Neural cell (in vitro differentiated cells): Measurements from ENCODE around the gene KIR2DL3.

ENCODE experiments used
- EZH2 ChIP-seq: fragments of 200-600, 300-800 bp; shearing (Covaris generic), sonication (generic); IDR thresholded peaks from 2 replicates; pipeline ENCODE4 v1.6.1; 2014; ENCODE audit warnings: antibody characterized with exemption, low read length, borderline replicate concordance, mild to moderate bottlenecking; ENCODE audit not compliant: insufficient read depth, poor library complexity, severe bottlenecking
- POLR2AphosphoS5 ChIP-seq: IDR thresholded peaks from 2 replicates; pipeline ENCODE4 v1.6.1; 2012
- REST ChIP-seq: IDR thresholded peaks from 2 replicates; pipeline ENCODE4 v1.6.1; 2012; ENCODE audit warnings: borderline replicate concordance
- TAF1 ChIP-seq: IDR thresholded peaks from 2 replicates; pipeline ENCODE4 v1.6.1; 2012; ENCODE audit warnings: low read depth
- TF ChIP-seq, protein P1 (sequence below): fragments of 450-650 bp; IDR thresholded peaks from 2 replicates; pipeline ENCODE4 v1.5.1; 2014; ENCODE audit warnings: antibody characterized with exemption, mild to moderate bottlenecking, moderate library complexity; ENCODE audit not compliant: poor library complexity, severe bottlenecking

- TF ChIP-seq POLR2AphosphoS5 (no peak), EZH2 (no peak), TAF1 (no peak), REST (no peak)
- TF ChIP-seq, protein P1, sequence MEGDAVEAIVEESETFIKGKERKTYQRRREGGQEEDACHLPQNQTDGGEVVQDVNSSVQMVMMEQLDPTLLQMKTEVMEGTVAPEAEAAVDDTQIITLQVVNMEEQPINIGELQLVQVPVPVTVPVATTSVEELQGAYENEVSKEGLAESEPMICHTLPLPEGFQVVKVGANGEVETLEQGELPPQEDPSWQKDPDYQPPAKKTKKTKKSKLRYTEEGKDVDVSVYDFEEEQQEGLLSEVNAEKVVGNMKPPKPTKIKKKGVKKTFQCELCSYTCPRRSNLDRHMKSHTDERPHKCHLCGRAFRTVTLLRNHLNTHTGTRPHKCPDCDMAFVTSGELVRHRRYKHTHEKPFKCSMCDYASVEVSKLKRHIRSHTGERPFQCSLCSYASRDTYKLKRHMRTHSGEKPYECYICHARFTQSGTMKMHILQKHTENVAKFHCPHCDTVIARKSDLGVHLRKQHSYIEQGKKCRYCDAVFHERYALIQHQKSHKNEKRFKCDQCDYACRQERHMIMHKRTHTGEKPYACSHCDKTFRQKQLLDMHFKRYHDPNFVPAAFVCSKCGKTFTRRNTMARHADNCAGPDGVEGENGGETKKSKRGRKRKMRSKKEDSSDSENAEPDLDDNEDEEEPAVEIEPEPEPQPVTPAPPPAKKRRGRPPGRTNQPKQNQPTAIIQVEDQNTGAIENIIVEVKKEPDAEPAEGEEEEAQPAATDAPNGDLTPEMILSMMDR: no peak
These were observed 14.2 kb upstream of the KIR2DL3 start, which contains the start of gene KIR3DL3 for GRCh38 chr19:54724142-54724541.
